ENCODE measurements around the gene TMEM74B.

TMEM74B gene

DNA sequence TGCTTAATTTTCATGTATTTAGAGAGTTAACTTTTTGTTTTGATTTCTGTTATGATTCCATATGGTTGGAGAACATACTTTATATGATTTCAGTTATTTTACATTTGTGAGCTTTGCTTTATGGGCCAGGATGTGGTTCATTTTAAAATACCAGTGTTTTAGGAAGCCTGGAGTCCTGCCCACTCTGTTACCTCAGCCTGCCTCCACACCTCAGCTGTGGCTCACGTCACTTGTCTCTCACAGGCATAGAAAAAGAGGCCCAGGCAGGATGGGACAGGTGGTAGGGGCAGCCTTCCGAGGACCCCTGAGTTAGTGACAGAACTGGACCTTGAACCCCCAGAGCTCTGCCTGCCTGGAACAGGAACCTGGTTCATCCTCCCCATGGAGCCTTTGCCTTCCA lies 50.4 kb downstream of the TMEM74B start:
- no peak for DNase-seq

DNA sequence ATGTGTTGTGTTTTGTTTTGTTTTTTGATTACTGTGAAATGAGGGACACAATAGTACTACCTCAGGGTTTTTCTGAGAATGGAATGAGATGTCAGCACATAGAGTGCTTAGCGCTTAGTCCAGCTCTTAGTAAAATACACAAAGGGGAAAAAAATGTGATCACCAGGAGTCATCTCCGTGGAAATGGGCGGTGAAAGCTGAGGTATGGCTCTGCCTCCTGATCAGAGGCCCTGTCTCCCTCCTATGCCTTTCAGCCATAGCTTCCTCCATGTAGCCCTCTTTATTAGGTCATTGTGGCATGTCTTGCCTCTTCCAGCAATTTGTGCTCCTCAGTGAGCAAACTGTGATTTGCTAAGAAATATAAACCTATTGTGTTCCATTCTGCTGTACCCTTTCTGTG lies 53.4 kb downstream of the TMEM74B start:
- DNase-seq, result no peak

DNA sequence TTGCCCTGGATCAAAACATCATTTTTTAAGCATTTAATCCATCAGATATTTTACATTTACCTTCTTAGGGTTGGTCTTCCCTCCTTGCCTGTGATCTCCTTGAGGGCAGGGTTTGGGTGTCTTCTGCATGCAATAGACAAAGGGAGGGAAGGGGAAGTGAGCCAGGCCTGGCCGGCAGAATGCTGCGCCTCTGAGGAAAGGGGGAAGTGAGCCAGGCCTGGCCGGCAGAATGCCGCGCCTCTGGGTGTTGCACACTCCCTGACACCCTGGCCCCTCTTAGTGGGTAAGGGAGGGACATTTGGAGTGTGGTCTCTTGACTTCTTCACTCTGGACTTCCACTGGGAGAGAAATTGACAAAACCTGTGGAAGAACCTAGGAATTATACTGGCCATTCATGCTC lies 53.9 kb downstream of the TMEM74B start:
- no peak for DNase-seq
